Placental pericyte (primary cell): ENCODE measurements around the gene CFAP52. TPM values are rescaled to one million over a fixed set of nuclear protein-coding genes. Genes with fewer than 3 reads are reported as not detected.

Experiments used
- total RNA-seq: library from RNA; depleted of rRNA; stranded (reverse); fragments of >200 nt; gene quantifications from 2 replicates; pipeline ENCODE4 v1.2.3, GENCODE V29; 2012

CFAP52 gene
- total RNA-seq: not detected in 2 replicates

GRCh38 chr17:9576521-9577372 is at the start of gene CFAP52:
CFAP52 (plus strand) TSS chr17:9576642; CDS start chr17:9576696, 54 bp downstream.

GRCh38 chr17:9575381-9576101 is 901 bp upstream of the CFAP52 start, which contains the start of gene STX8:
STX8 (minus strand) TSS chr17:9575820; CDS start chr17:9575808, 12 bp downstream.

GRCh38 chr17:9644910-9645751 is 68.7 kb downstream of the CFAP52 start, which contains the start of gene USP43:
USP43 (plus strand) TSS chr17:9645517; CDS start chr17:9645633, 116 bp downstream.

Other genes starting within 250 kb of the CFAP52 start
- gene STX8, start 822 bp upstream of the CFAP52 start, total RNA-seq: 41.1 and 44.4 TPM in 2 replicates
- 0.43 and 0.44 TPM in 2 replicates for gene USP43, start 68.9 kb downstream of the CFAP52 start, total RNA-seq
- not detected in 2 replicates for gene DHRS7C, start 214.9 kb downstream of the CFAP52 start, total RNA-seq
- not detected in 2 replicates for gene GSG1L2, start 245.4 kb downstream of the CFAP52 start, total RNA-seq
- under 0.01 and 0.66 TPM in 2 replicates for gene GLP2R, start 249.3 kb downstream of the CFAP52 start, total RNA-seq